Sigmoid colon (tissue), 7 donors: ENCODE data around the gene CDCA5. TPM values are rescaled to one million over a fixed set of nuclear protein-coding genes. Genes with fewer than 3 reads are reported as not detected.

Experiments
- DNase-seq: peaks from one replicate; pipeline ENCODE4 v3.0.0-alpha.2; 2019
- H3K27ac ChIP-seq, 4 donors: fragments of 200-600 bp; sonication (generic); one replicate each; pipeline ENCODE4 v1.5.1; 2016 to 2019; ENCODE audit warnings: mild to moderate bottlenecking in 1 of 4
- H3K27me3 ChIP-seq, 3 donors: fragments of 200-600 bp; sonication (generic); one replicate each; pipeline ENCODE4 v1.5.1; 2019; ENCODE audit warnings: mild to moderate bottlenecking in 1 of 3
- H3K36me3 ChIP-seq, 4 donors: fragments of 200-600 bp; sonication (generic); one replicate each; pipeline ENCODE4 v1.5.1; 2016 to 2019
- H3K4me1 ChIP-seq, 4 donors: fragments of 200-600 bp; sonication (generic); one replicate each; pipeline ENCODE4 v1.5.1; 2017 to 2019
- H3K4me3 ChIP-seq, 4 donors: fragments of 200-600 bp; sonication (generic); one replicate each; pipeline ENCODE4 v1.5.1; 2017 to 2019; ENCODE audit warnings: mild to moderate bottlenecking in 2 of 4, moderate library complexity in 1 of 4
- H3K9me3 ChIP-seq, 4 donors: fragments of 200-600 bp in 3 of 4; sonication (generic) in 3 of 4; one replicate each; pipeline versions ENCODE4 v1.5.1 to v1.6.1; 2013 to 2019
- CTCF ChIP-seq, 4 experiments: fragments of 450-650 bp in 3 of 4; fragments of 200-600 bp in 1 of 4; IDR thresholded peaks; one replicate each; pipeline ENCODE4 v1.5.1; 2016 to 2019; ENCODE audit warnings: antibody characterized with exemption in 4 of 4, mild to moderate bottlenecking in 3 of 4, moderate library complexity in 2 of 4
- EP300 ChIP-seq, 4 donors: sonication (generic); formaldehyde crosslinking; IDR thresholded peaks; one replicate each; pipeline ENCODE4 v1.6.1; 2017; ENCODE audit warnings: antibody characterized with exemption in 4 of 4
- POLR2A ChIP-seq, 2 donors: fragments of 450-650 bp; IDR thresholded peaks; one replicate each; pipeline ENCODE4 v1.6.1; 2016; ENCODE audit warnings: antibody characterized with exemption in 2 of 2, mild to moderate bottlenecking in 2 of 2, moderate library complexity in 2 of 2
- POLR2AphosphoS5 ChIP-seq, 4 donors: sonication (generic); formaldehyde crosslinking; IDR thresholded peaks; one replicate each; pipeline ENCODE4 v1.6.1; 2017; ENCODE audit warnings: antibody characterized with exemption in 4 of 4
- WGBS, 2 donors: extraction: QIAGEN DNeasy Blood & Tissue Kit; methylation state at CpG; one replicate each; pipeline ENCODE4 v1.1.7; 2013; 5-methylcytosine and 5-hydroxymethylcytosine counted together
- intact Hi-C: fragments of 100-400 bp; cut with DNase I; formaldehyde crosslinking; loops from one replicate; pipeline ENCODE4 v1.15.1; 2023
- polyA plus RNA-seq, 3 donors: library from polyadenylated mRNA; stranded (reverse); fragments of 200-250 nt; gene quantifications; one replicate each; pipeline ENCODE4 v1.2.3, GENCODE V29; 2013
- total RNA-seq, 4 donors: library from RNA; depleted of rRNA; stranded (reverse); fragments of >200 nt; gene quantifications; one replicate each; pipeline ENCODE4 v1.1.0, GENCODE V29; 2016
- donor health status: healthy with polysubstance abuse.
- donor health status: Bipolar disorder and iron deficiency.
- donor health status: healthy.

The CDCA5 gene
- total and polyA plus RNA-seq, 7 donors: 0.33 to 21.5 (median 4.6) TPM; not detected in 1

DNA sequence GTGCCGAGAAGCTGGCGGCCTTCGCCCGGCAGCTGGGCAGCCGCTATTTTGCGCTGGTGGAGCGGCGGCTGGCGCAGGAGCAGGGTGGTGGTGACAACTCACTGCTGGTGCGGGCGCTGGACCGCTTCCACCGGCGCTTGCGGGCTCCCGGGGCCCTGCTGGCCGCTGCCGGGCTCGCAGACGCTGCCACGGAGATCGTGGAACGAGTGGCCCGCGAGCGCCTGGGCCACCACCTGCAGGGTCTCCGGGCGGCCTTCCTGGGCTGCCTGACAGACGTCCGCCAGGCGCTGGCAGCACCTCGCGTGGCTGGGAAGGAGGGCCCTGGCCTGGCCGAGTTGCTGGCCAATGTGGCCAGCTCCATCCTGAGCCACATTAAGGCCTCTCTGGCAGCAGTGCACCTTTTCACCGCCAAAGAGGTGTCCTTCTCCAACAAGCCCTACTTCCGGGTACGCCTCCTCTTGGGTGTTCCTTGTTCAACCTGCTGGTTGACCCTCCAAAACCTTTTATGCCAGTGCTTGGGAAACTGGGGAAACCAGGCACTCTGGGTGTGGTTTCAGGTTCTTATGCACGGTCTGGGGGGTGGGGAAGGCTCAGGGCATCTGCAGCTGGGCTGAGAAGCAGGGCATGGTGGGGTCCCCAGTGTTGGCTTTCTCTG is 24.8 kb upstream of the CDCA5 start:
- Histone ChIP-seq H3K4me1 (peaks cover 0 to 33% (median 31%) of the 10 kb centered on the region in 4 donors), H3K36me3 (peaks cover 9 to 40% (median 16%) of the 10 kb centered on the region in 4 donors), H3K4me3 (no peak overlapping the region), H3K27me3 (no peaks in the 10 kb centered on the region), H3K27ac (no peak overlapping the region), H3K9me3 (no peaks in the 10 kb centered on the region)
- TF ChIP-seq POLR2AphosphoS5 (IDR thresholded peaks at IDR 0.05) (no peak), POLR2A (IDR thresholded peaks at IDR 0.05) (no peak), EP300 (IDR thresholded peaks at IDR 0.05) (no peak), CTCF (IDR thresholded peaks at IDR 0.05) (no peak)
- 93 to 95% methylated on average over 38 of the region's 38 CpGs for WGBS, 2 donors
- intact Hi-C loops: no loop called here
- no peak for DNase-seq

- peaks cover 9 to 40% (median 16%) of the 10 kb centered on the region in 4 donors for H3K36me3 ChIP-seq
- intact Hi-C loops: no loop called here
- H3K4me1 ChIP-seq: peaks cover 0 to 27% (median 25%) of the 10 kb centered on the region in 4 donors
Observed at GRCh38 chr11:65107751-65108468, 24.1 kb upstream of the CDCA5 start.

GRCh38 chr11:65107078-65107477 is 23.2 kb upstream of the CDCA5 start:
- intact Hi-C loops: no loop called here
- DNase-seq: no peak
- Histone ChIP-seq H3K4me1 (peaks cover 0 to 18% (median 16%) of the 10 kb centered on the region in 4 donors), H3K36me3 (peaks cover 9 to 40% (median 16%) of the 10 kb centered on the region in 4 donors), H3K27ac (no peak overlapping the region), H3K9me3 (no peaks in the 10 kb centered on the region), H3K27me3 (no peaks in the 10 kb centered on the region), H3K4me3 (no peak overlapping the region)
- WGBS, 2 donors: 96% methylated on average over 15 of the region's 15 CpGs
- TF ChIP-seq POLR2AphosphoS5 (IDR thresholded peaks at IDR 0.05) (no peak), EP300 (IDR thresholded peaks at IDR 0.05) (no peak), CTCF (IDR thresholded peaks at IDR 0.05) (no peak), POLR2A (IDR thresholded peaks at IDR 0.05) (no peak)

More at GRCh38 chr11:65107751-65108468, 24.1 kb upstream of the CDCA5 start:
- TF ChIP-seq POLR2A (IDR thresholded peaks at IDR 0.05): no peak
- no peak for TF ChIP-seq CTCF (IDR thresholded peaks at IDR 0.05)
- no peak for TF ChIP-seq EP300 (IDR thresholded peaks at IDR 0.05)
- TF ChIP-seq POLR2AphosphoS5 (IDR thresholded peaks at IDR 0.05): no peak
- H3K27ac ChIP-seq: no peak overlapping the region
- H3K9me3 ChIP-seq: no peaks in the 10 kb centered on the region
- WGBS, 2 donors: 94 to 96% methylated on average over 52 of the region's 52 CpGs
- H3K4me3 ChIP-seq: no peak overlapping the region
- DNase-seq: no peak
- no peaks in the 10 kb centered on the region for H3K27me3 ChIP-seq

GRCh38 chr11:65104628-65105027 is 20.8 kb upstream of the CDCA5 start:
- Histone ChIP-seq H3K27me3 (no peaks in the 10 kb centered on the region), H3K4me3 (no peak overlapping the region), H3K9me3 (no peaks in the 10 kb centered on the region), H3K36me3 (peaks cover 9 to 37% (median 16%) of the 10 kb centered on the region in 4 donors), H3K4me1 (no peaks in the 10 kb centered on the region), H3K27ac (no peak overlapping the region)
- WGBS, 2 donors: 74 to 80% methylated on average over 4 of the region's 4 CpGs
- DNase-seq: no peak
- TF ChIP-seq EP300 (IDR thresholded peaks at IDR 0.05) (no peak), POLR2AphosphoS5 (IDR thresholded peaks at IDR 0.05) (no peak), POLR2A (IDR thresholded peaks at IDR 0.05) (no peak), CTCF (IDR thresholded peaks at IDR 0.05) (no peak)
- intact Hi-C loops: no loop called here
